ENCODE data around the gene DLG2. TPM values are rescaled to one million over a fixed set of nuclear protein-coding genes. Genes with fewer than 3 reads are reported as not detected.

DLG2 gene
- total RNA-seq, 4 donors from 2014 or later: 37.9 to 71.5 (median 44.9) TPM

DNA sequence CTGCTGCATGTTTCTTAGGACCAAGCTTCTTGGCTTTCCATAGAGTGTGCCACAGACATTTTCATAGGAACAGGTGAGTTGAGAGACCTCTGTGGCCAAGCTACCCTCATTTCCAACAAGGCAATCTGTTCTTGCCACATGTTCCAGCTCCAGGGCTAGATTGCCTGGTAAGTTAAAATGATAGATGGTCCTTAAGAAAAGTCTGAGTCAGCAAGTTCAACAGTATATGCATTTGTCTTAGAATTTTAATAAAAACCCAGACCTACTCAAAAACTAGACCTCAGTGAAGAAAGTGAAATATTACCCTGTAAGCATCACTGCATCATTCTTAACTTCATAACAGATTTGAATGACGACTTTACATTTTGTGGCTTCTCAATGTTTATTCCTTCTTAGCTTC lies 1123.6 kb downstream of the DLG2 start:
- no peaks in the 10 kb centered on the region for H3K36me3 ChIP-seq
- H3K4me3 ChIP-seq: no peak overlapping the region
- no peak for DNase-seq (ENCODE audit: low spot score in 2 of 2)
- WGBS: 88% methylated on average over 1 of the region's 1 CpG
- no peaks in the 10 kb centered on the region for H3K9me3 ChIP-seq
- no peak overlapping the region for H3K27ac ChIP-seq
- H3K27me3 ChIP-seq: no peaks in the 10 kb centered on the region
- no peaks in the 10 kb centered on the region for H3K4me1 ChIP-seq
- TF ChIP-seq POLR2AphosphoS5 (IDR thresholded peaks at IDR 0.05) (no peak), POLR2A (IDR thresholded peaks at IDR 0.05) (no peak), EP300 (IDR thresholded peaks at IDR 0.05) (no peak)
- TF ChIP-seq, protein P1, sequence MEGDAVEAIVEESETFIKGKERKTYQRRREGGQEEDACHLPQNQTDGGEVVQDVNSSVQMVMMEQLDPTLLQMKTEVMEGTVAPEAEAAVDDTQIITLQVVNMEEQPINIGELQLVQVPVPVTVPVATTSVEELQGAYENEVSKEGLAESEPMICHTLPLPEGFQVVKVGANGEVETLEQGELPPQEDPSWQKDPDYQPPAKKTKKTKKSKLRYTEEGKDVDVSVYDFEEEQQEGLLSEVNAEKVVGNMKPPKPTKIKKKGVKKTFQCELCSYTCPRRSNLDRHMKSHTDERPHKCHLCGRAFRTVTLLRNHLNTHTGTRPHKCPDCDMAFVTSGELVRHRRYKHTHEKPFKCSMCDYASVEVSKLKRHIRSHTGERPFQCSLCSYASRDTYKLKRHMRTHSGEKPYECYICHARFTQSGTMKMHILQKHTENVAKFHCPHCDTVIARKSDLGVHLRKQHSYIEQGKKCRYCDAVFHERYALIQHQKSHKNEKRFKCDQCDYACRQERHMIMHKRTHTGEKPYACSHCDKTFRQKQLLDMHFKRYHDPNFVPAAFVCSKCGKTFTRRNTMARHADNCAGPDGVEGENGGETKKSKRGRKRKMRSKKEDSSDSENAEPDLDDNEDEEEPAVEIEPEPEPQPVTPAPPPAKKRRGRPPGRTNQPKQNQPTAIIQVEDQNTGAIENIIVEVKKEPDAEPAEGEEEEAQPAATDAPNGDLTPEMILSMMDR (IDR thresholded peaks at IDR 0.05): no peak

DNA sequence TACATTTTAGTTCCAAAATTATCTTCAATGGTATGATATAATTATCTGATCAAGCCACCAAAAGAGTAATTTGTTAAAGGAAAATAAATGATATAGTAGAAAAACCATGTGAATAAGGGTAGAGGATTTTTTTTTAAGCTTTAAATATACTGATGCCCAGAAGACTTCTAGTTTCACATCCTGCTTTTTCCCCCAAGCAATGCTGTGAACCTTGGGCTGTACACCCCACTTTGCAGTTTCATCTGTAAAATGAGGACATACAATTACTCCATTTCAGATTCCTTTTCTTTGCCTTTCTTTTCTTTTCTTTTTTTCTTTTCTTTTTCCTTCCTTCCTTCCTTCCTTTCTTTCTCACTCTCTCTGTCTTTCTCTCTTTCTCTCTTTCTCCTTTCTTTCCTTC lies 1125.4 kb downstream of the DLG2 start:
- DNase-seq (ENCODE audit: low spot score in 2 of 2): no peak
- H3K9me3 ChIP-seq: no peaks in the 10 kb centered on the region
- no peaks in the 10 kb centered on the region for H3K4me1 ChIP-seq
- H3K36me3 ChIP-seq: no peaks in the 10 kb centered on the region
- no peak overlapping the region for H3K4me3 ChIP-seq
- no peaks in the 10 kb centered on the region for H3K27me3 ChIP-seq
- TF ChIP-seq POLR2AphosphoS5 (IDR thresholded peaks at IDR 0.05): no peak
- TF ChIP-seq POLR2A (IDR thresholded peaks at IDR 0.05): no peak
- TF ChIP-seq EP300 (IDR thresholded peaks at IDR 0.05): no peak
- TF ChIP-seq, protein P1 (IDR thresholded peaks at IDR 0.05): no peak
- H3K27ac ChIP-seq: no peak overlapping the region

DNA sequence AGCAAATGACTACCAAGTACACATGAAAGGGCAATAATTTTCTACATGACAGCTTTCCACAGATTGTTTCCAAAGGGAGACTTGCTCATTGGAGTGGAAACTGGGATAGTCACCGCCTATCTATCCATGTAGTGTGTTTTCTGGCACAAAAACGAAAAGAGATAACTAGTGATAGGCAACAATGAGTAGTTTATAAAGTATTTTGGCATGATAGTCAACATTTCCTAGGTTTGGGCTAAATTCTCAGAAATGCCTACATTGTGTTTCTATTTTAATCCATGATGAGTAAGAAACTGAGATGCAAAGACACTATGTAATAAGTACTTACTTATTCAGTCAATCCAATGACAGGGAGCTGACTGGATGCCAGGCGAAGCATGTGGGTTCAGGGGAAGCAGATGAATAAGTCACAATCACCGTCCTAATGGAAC lies 1129.1 kb downstream of the DLG2 start:
- 52% methylated on average over 4 of the region's 4 CpGs for WGBS
- Histone ChIP-seq H3K36me3 (no peaks in the 10 kb centered on the region), H3K27ac (no peak overlapping the region), H3K4me3 (no peak overlapping the region), H3K27me3 (no peaks in the 10 kb centered on the region), H3K9me3 (no peaks in the 10 kb centered on the region), H3K4me1 (no peaks in the 10 kb centered on the region)
- no peak for DNase-seq (ENCODE audit: low spot score in 2 of 2)
- TF ChIP-seq, protein P1 (IDR thresholded peaks at IDR 0.05): no peak
- TF ChIP-seq EP300 (IDR thresholded peaks at IDR 0.05) (no peak), POLR2AphosphoS5 (IDR thresholded peaks at IDR 0.05) (no peak), POLR2A (IDR thresholded peaks at IDR 0.05) (no peak)

DNA sequence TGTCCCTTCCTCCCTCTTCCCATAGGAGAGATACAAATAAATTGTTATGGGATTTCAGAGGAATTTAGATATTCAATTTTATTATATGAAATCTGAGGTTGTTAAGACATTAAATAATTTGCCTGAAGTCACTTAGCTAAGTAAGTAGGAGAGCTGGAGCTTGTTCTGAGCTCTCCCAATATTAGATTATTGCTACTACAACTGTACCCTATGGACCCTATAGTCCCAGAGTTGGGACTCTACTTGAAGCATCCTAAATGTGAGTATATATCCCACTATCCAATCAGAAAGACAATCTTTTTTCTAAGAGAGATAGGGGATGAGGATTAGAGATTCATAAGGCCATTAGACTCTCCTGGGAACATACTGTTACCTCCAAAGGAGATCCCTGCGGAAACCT lies 1130.0 kb downstream of the DLG2 start:
- H3K27ac ChIP-seq: no peak overlapping the region
- H3K36me3 ChIP-seq: no peaks in the 10 kb centered on the region
- no peaks in the 10 kb centered on the region for H3K4me1 ChIP-seq
- WGBS: 93% methylated on average over 1 of the region's 1 CpG
- no peak for DNase-seq (ENCODE audit: low spot score in 2 of 2)
- TF ChIP-seq, protein P1 (IDR thresholded peaks at IDR 0.05): no peak
- TF ChIP-seq POLR2AphosphoS5 (IDR thresholded peaks at IDR 0.05): no peak
- TF ChIP-seq EP300 (IDR thresholded peaks at IDR 0.05): no peak
- TF ChIP-seq POLR2A (IDR thresholded peaks at IDR 0.05): no peak
- no peak overlapping the region for H3K4me3 ChIP-seq
- no peaks in the 10 kb centered on the region for H3K27me3 ChIP-seq
- no peaks in the 10 kb centered on the region for H3K9me3 ChIP-seq

DNA sequence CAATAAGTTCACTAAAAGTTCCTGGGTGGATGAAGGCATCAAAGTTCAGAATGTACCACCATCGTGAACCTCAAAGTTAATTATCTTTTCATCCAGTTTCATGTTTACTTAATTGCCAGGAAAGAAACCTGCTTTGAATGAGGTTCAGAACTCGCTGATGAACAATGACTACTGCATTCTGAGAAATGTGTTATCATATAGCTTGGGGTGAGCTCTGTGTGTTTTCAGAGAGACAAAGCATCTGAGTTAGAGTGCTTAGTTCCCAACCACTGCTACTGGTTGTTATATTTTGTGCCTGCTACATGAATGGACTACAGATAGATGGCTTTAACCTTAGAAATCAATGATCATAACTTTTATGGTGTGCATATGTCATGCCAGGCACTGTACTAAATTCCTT lies 1131.0 kb downstream of the DLG2 start:
- TF ChIP-seq POLR2A (IDR thresholded peaks at IDR 0.05): no peak
- no peak for TF ChIP-seq POLR2AphosphoS5 (IDR thresholded peaks at IDR 0.05)
- TF ChIP-seq, protein P1 (IDR thresholded peaks at IDR 0.05): no peak
- TF ChIP-seq EP300 (IDR thresholded peaks at IDR 0.05): no peak
- no peak for DNase-seq (ENCODE audit: low spot score in 2 of 2)
- WGBS: 80% methylated on average over 2 of the region's 2 CpGs
- Histone ChIP-seq H3K4me3 (no peak overlapping the region), H3K9me3 (no peaks in the 10 kb centered on the region), H3K27me3 (no peaks in the 10 kb centered on the region), H3K27ac (no peak overlapping the region), H3K36me3 (no peaks in the 10 kb centered on the region), H3K4me1 (no peaks in the 10 kb centered on the region)

Measured in suprapubic skin (tissue), 4 donors.